A673 (cell line): Measurements from ENCODE around the gene PLPP7. TPM values are rescaled to one million over a fixed set of nuclear protein-coding genes. Genes with fewer than 3 reads are reported as not detected.

Experiments
- BruUV-seq: library from RNA; stranded (reverse); fragments of 400-500 nt; replicated peaks from 2 replicates; lab custom pipeline; 2021; lab: Mats Ljungman, UMichigan
- CTCF ChIA-PET: fragments of 300-600 bp; sonication (Branson Sonifier 250); formaldehyde crosslinking; loops from one replicate; lab custom pipeline; 2022; ENCODE audit warnings: antibody characterized with exemption; lab: Charles Lee
- POLR2A ChIA-PET: fragments of 300-600 bp; sonication (Branson Sonifier 250); formaldehyde crosslinking; loops from one replicate; lab custom pipeline; 2022; ENCODE audit warnings: antibody characterized with exemption; ENCODE audit not compliant: low non-redundant PET; lab: Charles Lee
- DNase-seq: peaks from one replicate; pipeline ENCODE4 v3.0.0-alpha.2; 2015; ENCODE audit warnings: low spot score
- H3K27ac ChIP-seq: fragments of 200-600 bp; sonication (generic); 2 replicates; pipeline ENCODE4 v1.5.1; 2016; ENCODE audit warnings: mixed run types, low read depth, mild to moderate bottlenecking, mixed read lengths, antibody characterized with exemption, low read length; ENCODE audit not compliant: poor library complexity, severe bottlenecking
- H3K27me3 ChIP-seq: fragments of 200-600 bp; sonication (generic); replicated peaks from 2 replicates; pipeline ENCODE4 v1.6.1; 2017; ENCODE audit warnings: mixed run types, low read depth, mild to moderate bottlenecking, mixed read lengths, antibody characterized with exemption, low read length; ENCODE audit not compliant: insufficient read depth, poor library complexity
- H3K36me3 ChIP-seq: fragments of 200-600 bp; sonication (generic); 2 replicates; pipeline ENCODE4 v1.6.1; 2016; ENCODE audit warnings: mixed run types, mild to moderate bottlenecking, mixed read lengths, antibody characterized with exemption, low read length; ENCODE audit not compliant: insufficient read depth, poor library complexity, severe bottlenecking
- H3K4me1 ChIP-seq: fragments of 200-600 bp; sonication (generic); 2 replicates; pipeline ENCODE4 v1.6.1; 2017; ENCODE audit warnings: mixed run types, mild to moderate bottlenecking, mixed read lengths, antibody characterized with exemption, low read length; ENCODE audit not compliant: insufficient read depth, poor library complexity, severe bottlenecking
- H3K4me3 ChIP-seq: fragments of 200-600 bp; sonication (generic); 2 replicates; pipeline ENCODE4 v1.5.1; 2016; ENCODE audit warnings: low read depth, mixed run types, mild to moderate bottlenecking, mixed read lengths, low read length; ENCODE audit not compliant: poor library complexity, severe bottlenecking
- H3K9me3 ChIP-seq: fragments of 200-600 bp; sonication (generic); 2 replicates; pipeline ENCODE4 v1.6.1; 2016; ENCODE audit warnings: mixed run types, low read depth, mild to moderate bottlenecking, mixed read lengths, antibody characterized with exemption, low read length; ENCODE audit not compliant: poor library complexity, severe bottlenecking
- CTCF ChIP-seq: fragments of 300-800, 200-600 bp; sonication (generic); conservative IDR thresholded peaks from 2 replicates; pipeline ENCODE4 v1.5.1; 2017; ENCODE audit warnings: low read depth, mild to moderate bottlenecking, antibody characterized with exemption, low read length, moderate library complexity, mixed read lengths
- EZH2 ChIP-seq: fragments of 200-600 bp; sonication (generic); IDR thresholded peaks from 2 replicates; pipeline ENCODE4 v1.6.1; 2017; ENCODE audit warnings: borderline replicate concordance, low read depth, mild to moderate bottlenecking, mixed read lengths, antibody characterized with exemption, low read length; ENCODE audit not compliant: poor library complexity, severe bottlenecking
- intact Hi-C: fragments of 100-400 bp; cut with micrococcal nuclease; formaldehyde crosslinking; loops from one replicate; pipeline ENCODE4 v1.10.0; 2022; ENCODE audit not compliant: unreplicated experiment
- total RNA-seq: library from RNA; stranded (reverse); gene quantifications from 2 replicates; pipeline ENCODE4 v1.2.3, GENCODE V29; 2021

The PLPP7 gene
- total RNA-seq, 1 experiment from 2014 or later: not detected

- Histone ChIP-seq H3K36me3 (no peaks in the 10 kb centered on the region), H3K4me3 (no peak overlapping the region), H3K9me3 (no peaks in the 10 kb centered on the region), H3K4me1 (no peaks in the 10 kb centered on the region), H3K27me3 (no peaks in the 10 kb centered on the region), H3K27ac (no peak overlapping the region)
- TF ChIP-seq CTCF (no peak), EZH2 (no peak)
- intact Hi-C loops: no loop called here
- no peak for DNase-seq
- CTCF ChIA-PET: no interaction called here
- no TSS peak for BruUV-seq
- POLR2A ChIA-PET: no interaction called here
Observed at GRCh38 chr9:131246618-131247017, 42.9 kb upstream of the PLPP7 start.

- TF ChIP-seq CTCF: no peak
- no peak for TF ChIP-seq EZH2
- Histone ChIP-seq H3K27me3 (no peaks in the 10 kb centered on the region), H3K4me3 (no peak overlapping the region), H3K4me1 (peaks cover 33% of the 10 kb centered on the region), H3K36me3 (no peaks in the 10 kb centered on the region), H3K9me3 (no peaks in the 10 kb centered on the region), H3K27ac (no peak overlapping the region)
- no peak for DNase-seq
- POLR2A ChIA-PET: no interaction called here
- CTCF ChIA-PET: no interaction called here
- intact Hi-C loops: loop anchor here (5.0 kb wide), 1 partner anchor 45 kb away; no protein-coding TSS in a partner anchor
- BruUV-seq: no TSS peak
Observed at GRCh38 chr9:131252120-131252519, 37.4 kb upstream of the PLPP7 start.

GRCh38 chr9:131253891-131254491 lies 35.5 kb upstream of the PLPP7 start:
- Histone ChIP-seq H3K9me3 (no peaks in the 10 kb centered on the region), H3K36me3 (no peaks in the 10 kb centered on the region), H3K27ac (peak overlapping the region; percentile 94), H3K4me3 (no peak overlapping the region), H3K4me1 (peaks cover 43% of the 10 kb centered on the region), H3K27me3 (no peaks in the 10 kb centered on the region)
- POLR2A ChIA-PET: no interaction called here
- CTCF ChIA-PET: no interaction called here
- no TSS peak for BruUV-seq
- no peak for TF ChIP-seq EZH2
- TF ChIP-seq CTCF: no peak
- DNase-seq: peak; percentile 53
- intact Hi-C loops: loop anchor here (5.0 kb wide), 1 partner anchor 47 kb away; no protein-coding TSS in a partner anchor
